ENCODE results near the gene SLC34A3.
"Not testable (repeated sequence)": the region's sequence is repeated elsewhere in the genome, so short reads cannot be mapped to it uniquely, and the experiment has no call there.

Gene SLC34A3

DNA sequence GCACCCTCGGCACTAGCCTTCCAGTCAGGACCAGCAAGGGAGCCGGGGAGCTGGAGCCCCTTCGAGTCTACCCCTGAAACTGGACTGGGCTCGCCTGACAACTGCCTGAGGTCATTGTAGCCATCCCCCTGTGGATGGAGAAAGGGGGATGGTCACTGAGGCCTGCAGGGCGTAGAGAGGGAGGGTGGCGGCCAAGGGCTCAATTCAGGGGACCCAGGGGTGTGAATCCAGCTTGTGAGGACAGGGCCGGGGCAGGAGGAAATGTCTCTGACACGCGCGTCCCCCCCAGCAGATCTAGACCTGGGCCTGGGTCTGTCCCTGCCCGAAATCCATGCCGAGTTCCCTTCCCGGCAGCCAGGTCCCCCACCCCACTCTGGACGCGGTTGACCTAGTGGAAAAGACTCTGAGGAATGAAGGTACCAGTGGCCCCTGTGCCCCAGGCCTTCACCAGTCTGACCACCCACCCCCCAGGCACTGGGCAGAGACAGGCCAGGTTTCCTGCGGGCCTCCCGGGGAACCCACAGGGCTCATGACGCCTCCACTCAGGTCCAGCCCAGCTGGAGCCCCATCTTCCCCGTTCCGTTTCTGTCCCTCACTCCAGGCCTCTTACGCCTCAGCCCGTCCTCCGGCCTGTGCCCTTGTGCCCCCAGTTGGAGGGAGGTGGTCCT, 805 bp downstream of the SLC34A3 start:
- DNase-seq = no peak

DNA sequence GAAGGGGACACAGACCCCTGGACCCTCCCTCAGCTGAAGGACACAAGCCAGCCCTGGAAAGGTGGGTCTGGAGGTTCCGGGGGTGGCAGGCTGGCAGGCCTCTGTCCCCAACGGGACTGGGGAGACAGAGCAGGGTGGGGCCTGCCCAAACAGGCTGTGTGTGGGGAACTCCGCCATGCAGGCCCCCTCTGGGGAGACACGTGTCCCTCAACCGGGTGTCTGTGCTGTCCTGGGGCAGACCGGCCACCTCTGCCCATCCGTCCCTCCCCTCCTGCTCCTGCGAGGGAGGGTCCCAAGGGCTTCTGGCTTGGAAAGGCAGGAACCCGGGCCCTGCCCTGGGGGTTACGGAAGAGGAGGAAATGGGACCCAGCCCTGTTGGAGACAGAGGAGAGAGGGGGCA, 1.4 kb downstream of the SLC34A3 start:
- no peak for DNase-seq

DNA sequence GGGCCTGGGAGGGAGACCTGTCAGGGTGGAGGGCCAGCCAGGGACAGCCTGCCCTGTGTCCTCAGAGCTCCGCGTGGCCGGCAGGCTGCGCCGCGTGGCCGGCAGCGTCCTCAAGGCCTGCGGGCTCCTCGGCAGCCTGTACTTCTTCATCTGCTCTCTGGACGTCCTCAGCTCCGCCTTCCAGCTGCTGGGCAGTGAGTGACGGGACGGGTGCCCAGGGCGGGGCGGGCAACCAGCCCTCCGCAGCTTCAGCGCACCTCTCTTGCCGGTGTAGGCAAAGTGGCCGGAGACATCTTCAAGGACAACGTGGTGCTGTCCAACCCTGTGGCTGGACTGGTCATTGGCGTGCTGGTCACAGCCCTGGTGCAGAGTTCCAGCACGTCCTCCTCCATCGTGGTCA, 1.8 kb downstream of the SLC34A3 start:
- DNase-seq = no peak

DNA sequence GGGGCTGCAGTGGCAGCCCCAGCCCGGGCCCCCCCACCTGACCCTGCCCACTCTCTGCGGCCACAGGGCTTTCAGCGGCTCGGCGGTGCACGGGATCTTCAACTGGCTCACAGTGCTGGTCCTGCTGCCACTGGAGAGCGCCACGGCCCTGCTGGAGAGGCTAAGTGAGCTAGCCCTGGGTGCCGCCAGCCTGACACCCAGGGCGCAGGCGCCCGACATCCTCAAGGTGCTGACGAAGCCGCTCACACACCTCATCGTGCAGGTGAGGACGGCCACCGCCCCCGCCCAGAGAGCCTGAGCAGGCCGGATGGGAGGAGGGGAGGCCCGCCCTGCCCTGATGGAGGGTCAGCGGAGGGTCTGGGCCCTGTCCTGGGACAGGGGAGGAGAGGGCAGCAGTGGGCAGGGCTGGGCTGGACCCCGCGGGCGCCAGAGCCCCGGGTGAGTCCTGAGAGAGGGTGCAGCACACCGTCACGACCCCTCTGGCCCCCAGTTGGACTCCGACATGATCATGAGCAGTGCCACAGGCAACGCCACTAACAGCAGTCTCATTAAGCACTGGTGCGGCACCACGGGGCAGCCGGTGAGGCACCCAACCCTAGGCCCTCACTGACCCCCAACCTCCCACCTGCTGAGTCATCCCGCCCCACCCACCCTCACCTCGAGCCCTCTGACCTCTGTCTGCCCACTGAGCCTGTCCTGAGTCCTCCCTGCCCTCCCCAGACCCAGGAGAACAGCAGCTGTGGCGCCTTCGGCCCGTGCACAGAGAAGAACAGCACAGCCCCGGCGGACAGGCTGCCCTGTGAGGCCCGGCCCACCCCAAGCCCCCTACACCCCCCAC, 2.7 kb downstream of the SLC34A3 start:
- no peak for DNase-seq

DNA sequence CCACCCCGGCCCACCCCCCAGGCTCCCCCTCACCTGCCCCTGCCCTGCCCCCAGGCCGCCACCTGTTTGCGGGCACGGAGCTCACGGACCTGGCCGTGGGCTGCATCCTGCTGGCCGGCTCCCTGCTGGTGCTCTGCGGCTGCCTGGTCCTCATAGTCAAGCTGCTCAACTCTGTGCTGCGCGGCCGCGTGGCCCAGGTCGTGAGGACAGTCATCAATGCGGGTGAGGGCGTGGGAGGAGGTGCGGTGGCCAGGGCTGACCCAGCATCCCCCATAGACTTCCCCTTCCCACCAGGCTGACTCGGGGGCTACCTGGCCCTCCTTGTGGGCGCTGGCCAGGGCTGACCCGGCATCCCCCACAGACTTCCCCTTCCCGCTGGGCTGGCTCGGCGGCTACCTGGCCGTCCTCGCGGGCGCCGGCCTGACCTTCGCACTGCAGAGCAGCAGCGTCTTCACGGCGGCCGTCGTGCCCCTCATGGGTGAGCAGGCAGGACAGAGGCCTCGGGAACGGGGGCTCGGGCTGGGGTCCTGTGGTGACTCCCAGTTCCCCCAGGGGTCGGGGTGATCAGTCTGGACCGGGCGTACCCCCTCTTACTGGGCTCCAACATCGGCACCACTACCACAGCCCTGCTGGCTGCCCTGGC, 3.5 kb downstream of the SLC34A3 start:
- no peak for DNase-seq

DNA sequence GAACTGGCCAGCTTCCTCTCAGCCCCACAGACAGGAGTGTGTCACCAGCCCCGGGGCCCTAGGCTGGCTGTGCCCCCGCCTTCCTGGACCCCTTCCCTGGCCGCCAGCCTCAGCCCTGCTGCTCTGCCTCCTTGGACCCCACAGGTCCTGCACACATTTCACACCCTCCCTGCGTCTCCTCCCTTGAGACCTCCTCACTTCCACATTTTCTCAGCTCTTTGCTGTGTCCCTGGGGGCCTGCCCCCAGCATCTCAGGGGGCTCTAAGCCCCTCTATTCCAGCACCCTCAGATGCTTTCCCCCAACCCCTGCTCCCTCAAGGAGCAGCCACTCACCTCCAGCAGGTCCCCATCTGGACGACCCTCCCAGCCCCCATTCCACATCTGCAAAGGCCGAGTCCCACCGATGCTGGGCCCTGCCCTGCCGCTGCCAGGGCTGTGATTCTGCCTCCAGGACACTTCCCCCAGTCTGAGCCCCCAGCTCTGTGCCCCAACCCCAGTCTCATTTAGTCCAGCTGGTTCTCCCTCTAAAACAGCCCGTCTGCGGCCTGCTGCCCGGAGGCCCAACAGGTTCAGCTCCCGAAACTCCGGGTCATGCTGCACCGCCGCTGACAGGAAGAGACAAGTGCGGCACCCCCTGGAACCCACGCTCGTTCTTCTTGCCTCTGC, 4.2 kb downstream of the SLC34A3 start:
- no peak for DNase-seq

DNA sequence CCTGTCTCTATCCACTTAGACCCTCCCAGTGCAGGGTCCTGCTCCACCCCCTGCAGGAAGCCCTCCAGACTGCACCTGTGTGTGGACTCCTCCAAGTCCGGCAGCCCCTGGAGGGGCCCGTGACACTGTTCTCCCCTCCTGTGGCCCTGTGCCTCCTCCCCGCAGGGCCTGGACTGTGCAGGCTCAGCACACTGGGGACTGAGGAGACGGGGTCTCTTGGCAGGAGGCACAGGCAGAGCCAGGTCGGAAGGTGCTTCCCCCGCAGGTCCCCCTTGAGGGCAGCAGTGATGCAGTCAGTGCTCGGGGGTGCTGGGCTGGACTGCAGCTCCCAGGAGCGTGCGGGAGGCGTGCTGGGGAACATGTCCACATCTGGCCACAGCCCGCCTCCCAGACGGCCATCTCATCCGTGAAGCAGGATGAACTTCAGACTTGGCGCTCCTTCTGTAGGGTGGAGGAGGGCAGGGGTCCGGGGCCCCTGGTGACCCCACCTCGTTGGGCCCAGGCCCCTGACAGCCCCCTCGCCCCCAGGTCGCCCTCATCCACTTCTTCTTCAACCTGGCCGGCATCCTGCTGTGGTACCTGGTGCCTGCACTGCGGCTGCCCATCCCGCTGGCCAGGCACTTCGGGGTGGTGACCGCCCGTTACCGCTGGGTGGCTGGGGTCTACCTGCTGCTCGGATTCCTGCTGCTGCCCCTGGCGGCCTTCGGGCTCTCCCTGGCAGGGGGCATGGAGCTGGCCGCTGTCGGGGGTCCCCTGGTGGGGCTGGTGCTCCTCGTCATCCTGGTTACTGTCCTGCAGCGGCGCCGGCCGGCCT, 4.9 kb downstream of the SLC34A3 start:
- DNase-seq = no peak

DNA sequence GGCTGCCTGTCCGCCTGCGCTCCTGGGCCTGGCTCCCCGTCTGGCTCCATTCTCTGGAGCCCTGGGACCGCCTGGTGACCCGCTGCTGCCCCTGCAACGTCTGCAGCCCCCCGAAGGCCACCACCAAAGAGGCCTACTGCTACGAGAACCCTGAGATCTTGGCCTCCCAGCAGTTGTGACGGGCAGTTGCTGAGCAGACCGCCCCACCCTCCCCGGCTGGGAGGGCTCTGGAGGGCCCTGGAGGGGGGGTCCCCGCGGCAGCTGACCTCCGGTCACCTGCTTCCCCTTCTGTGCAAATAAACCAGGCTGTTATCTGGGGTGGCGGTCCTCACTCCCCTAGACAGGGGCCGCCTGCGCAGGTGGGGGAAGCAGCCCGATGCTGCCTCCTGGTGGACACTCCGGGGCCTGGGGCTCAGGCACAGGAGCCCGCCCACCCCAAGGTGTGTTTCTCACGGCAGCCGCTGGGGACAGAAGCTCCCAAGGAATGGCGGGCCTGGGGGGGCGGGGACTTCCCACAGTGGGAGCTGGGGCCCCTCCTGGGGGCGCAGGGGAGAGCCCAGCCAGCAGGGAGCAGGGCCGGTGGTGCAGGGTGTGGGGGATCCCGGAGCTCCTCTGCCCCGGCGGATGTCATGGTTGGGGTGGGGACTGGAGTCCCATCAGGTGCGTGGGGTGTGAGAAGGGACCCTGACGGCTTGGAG, 5.7 kb downstream of the SLC34A3 start:
- peak; percentile 81 for DNase-seq

DNA sequence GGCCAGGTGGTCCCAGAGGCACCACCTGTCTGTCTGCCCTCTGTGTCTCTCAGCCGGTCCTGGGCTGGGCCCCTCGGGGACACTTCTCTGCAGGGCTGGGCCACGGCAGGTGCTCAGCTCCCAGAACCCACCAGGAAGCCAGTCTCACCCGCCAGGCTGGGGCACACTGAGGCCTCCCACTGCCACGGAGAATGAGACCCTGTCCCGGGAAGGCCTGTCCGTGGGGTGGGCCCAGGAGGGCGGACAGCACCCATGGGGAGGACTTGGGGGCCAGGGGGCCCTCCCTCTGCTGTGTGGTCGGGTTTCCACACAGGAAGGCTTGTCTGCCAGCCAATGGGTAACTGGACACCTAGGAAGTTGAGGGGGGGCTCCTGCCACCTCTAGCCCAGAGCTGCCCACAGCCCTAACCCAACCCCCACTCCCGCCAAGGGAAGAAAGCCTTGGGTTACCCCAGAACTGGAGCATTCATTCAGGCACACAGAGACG, 6.3 kb downstream of the SLC34A3 start:
- DNase-seq = no peak

DNA sequence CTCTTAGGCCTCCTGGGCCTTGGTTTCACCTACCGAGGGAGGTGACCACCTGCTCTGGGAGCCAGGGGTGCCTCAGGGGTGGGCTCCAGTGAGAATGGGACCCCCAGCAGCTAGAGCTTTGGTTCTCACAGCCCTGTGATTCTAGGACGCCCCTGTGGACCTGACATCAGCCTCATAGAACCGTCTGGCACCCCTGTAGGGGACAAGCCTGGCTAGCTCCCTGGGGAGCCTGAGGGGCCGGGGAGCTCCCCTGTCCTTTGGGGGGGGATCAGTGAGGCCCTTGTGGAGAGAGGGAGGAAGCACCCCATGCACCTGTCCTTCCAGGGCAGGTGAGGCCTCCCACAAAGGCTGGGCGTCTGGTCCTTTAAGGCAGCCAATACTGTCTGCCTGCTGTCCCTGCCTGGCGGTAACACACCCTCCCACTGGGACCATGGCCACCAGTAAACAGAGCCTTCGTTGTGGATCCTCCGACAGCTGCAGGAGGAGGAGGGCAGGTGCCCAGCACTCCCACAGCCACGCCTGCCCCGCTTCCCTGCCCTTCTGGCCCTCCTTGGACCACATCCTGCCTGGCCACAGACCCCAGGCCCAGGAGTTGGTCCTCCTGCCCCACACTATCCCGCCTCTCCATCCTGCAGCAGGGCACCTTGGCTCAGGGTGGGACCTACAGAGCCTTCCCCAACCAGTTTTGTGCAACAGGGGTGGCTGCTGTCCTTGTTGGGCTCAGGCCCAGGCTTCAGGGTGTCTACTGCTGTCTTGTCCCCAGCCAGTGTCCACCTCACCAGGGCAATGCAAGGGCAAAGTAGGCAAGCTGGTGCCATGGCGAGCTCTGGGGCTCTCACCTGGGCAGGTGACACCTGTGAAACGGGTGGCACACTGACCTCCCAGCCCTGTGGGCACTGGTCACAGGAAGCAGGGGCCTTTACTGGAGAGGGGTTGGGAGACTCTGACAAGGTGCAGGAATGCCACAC, 7.3 kb downstream of the SLC34A3 start:
- no peak for DNase-seq

DNA sequence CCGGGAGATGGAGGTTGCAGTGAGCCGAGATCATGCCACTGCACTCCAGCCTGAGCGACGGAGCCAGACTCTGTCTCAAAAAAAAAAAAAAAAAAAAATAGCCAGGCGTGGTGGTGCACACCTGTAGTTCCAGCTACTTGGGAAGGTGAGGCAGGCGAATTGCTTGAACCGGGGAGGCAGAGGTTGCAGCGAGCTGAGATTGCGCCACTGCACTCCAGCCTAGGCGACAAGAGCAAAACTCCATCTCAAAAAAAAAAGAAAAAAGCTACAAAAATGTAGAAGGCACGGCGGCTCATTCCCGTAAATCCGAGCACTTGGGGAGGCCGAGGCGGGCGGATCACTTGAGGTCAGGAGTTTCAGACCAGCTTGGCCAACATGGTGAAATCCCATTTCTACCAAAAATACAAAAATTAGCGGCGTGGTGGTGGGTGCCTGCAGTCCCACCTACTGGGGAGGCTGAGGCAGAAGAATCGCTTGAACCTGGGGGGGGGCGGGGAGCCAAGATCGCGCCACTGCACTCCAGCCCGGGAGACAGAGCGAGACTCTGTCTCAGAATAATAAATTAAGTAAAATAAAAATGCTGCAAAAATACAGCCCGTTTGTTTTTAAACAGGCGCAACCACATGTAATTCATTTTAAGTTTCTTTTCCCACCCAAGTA, 9.0 kb downstream of the SLC34A3 start:
- not testable (repeated sequence) for DNase-seq

DNA sequence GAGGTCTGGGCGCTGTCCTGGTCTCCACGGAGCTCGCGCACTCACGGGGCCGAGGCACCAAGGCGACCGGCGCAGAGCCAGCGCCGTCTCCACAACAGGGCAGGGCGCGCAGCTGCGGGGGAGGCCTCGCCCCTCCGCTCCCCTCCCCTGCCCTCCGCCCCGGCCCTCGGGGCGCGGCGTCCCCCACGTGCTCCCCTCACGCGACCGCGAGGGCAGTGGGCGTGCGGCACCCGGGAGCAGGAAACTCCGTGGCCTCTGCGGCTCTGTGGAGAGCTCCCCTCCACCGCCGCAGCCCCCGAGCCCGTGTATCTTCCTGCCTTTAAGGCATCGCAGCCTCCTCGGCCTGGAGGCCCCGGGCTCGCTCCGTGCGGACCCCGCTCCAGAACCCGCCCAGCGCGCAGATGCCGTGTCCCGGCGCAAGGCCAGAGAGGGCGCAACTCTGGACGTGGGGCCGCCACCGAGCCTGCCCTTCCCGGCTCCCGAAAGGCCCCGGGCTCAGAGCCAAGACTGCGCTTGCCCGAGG, 9.7 kb downstream of the SLC34A3 start:
- peak; percentile 65 for DNase-seq

DNA sequence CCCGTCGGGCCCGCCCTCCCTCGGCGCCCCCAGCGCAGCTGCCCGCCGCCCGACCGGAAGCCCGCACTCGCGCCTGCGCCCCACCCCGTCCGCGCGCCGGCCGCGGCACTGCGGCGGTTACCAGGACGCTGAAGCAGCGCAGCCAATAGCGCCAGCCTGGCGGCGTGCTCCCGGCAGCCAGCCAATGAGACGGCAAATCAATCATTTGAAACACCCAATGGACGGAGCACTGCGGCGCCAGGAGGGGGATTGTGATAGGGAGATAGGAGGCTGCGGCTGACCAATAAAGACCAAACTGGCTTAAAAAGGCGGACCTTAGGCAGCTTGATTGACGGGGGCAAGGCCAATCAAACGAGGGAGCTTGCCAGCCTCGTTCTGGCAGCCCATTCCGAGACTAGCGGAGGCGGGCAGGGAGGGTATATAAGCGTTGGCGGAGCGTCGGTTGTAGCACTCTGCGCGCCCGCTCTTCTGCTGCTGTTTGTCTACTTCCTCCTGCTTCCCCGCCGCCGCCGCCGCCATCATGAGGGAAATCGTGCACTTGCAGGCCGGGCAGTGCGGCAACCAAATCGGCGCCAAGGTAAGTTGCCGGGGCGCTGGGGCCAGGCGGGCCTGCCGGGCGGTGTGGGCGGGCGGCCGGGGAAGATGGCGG, 10.3 kb downstream of the SLC34A3 start, which contains the start of gene TUBB4B:
TUBB4B (plus strand) TSS at position 447 of the 649 bp plus-strand sequence; CDS start at position 521, 74 bp downstream.
- DNase-seq = peak; percentile 96

DNA sequence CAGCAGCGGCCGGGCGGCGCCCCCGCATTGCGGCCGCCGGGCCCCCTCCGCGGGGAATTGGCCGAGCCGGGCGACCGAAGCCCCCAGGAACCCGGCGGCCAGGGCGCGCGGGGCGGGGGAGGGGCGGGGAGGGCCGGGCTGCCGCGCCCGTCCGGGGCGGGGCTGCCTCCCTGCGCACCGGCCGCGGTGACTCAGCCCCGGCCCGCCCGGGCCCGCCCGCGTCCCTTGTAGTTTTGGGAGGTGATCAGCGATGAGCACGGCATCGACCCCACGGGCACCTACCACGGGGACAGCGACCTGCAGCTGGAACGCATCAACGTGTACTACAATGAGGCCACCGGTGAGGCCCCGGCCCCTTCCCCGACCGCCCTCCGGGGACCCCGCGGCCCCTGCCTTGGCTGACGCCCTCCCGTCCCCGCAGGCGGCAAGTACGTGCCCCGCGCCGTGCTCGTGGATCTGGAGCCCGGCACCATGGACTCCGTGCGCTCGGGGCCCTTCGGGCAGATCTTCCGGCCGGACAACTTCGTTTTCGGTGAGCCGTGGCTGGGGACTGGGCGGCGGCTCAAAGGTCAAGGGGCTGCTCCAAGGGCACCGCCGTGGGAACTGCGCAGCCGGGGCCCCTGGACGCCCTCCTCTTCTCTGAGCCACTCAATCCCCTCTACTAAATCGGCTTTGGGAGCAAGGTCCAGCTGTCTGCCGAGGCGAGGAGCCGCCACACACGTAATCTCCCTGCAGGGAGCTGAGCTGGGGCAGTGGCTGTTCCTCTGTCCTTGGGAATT, 11.0 kb downstream of the SLC34A3 start:
- DNase-seq = peak; percentile 66

DNA sequence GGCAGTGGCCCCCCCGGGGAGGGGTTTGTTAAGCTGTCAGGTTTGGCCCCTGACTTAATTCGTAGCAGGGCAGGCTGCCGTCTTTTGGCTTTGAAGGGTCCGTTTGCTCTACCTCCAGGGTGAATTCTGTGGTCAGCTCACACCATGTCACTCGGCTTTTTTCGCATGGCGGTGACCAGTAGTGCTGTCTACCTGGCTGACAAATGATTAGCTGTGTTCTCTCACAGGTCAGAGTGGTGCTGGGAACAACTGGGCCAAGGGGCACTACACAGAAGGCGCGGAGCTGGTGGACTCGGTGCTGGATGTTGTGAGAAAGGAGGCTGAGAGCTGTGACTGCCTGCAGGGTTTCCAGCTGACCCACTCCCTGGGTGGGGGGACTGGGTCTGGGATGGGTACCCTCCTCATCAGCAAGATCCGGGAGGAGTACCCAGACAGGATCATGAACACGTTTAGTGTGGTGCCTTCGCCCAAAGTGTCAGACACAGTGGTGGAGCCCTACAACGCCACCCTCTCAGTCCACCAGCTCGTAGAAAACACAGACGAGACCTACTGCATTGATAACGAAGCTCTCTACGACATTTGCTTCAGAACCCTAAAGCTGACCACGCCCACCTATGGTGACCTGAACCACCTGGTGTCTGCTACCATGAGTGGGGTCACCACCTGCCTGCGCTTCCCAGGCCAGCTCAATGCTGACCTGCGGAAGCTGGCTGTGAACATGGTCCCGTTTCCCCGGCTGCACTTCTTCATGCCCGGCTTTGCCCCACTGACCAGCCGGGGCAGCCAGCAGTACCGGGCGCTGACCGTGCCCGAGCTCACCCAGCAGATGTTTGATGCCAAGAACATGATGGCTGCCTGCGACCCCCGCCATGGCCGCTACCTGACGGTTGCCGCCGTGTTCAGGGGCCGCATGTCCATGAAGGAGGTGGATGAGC, 11.8 kb downstream of the SLC34A3 start:
- no peak for DNase-seq

DNA sequence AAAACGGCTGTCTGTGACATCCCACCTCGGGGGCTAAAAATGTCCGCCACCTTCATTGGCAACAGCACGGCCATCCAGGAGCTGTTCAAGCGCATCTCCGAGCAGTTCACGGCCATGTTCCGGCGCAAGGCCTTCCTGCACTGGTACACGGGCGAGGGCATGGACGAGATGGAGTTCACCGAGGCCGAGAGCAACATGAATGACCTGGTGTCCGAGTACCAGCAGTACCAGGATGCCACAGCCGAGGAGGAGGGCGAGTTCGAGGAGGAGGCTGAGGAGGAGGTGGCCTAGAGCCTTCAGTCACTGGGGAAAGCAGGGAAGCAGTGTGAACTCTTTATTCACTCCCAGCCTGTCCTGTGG, 12.5 kb downstream of the SLC34A3 start:
- not testable (repeated sequence) for DNase-seq

Data from activated effector memory CD4-positive, alpha-beta T cell treated with Interleukin-2 at 50 U/mL for 16 hours (primary cell).